Mesenteric fat pad (tissue), 1 donor: ENCODE results near the gene AUTS2. TPM values are rescaled to one million over a fixed set of nuclear protein-coding genes. Genes with fewer than 3 reads are reported as not detected.

ENCODE experiments used
- DNase-seq: peaks from one replicate; pipeline ENCODE4 v3.0.0-alpha.2; 2020; ENCODE audit warnings: low spot score
- total RNA-seq: library from RNA; stranded (reverse); fragmentation: NEBNext Ultra II Directional; extraction: Animal tissue kit (Norgen Biotek cat#: 25700); gene quantifications from one replicate; pipeline ENCODE4 v1.2.1, GENCODE V29; 2021
- donor health status: DM: yes; HTN: yes; CAD: no.

Gene AUTS2
- total RNA-seq, 1 donor from 2014 or later, result 28.1 TPM

DNA sequence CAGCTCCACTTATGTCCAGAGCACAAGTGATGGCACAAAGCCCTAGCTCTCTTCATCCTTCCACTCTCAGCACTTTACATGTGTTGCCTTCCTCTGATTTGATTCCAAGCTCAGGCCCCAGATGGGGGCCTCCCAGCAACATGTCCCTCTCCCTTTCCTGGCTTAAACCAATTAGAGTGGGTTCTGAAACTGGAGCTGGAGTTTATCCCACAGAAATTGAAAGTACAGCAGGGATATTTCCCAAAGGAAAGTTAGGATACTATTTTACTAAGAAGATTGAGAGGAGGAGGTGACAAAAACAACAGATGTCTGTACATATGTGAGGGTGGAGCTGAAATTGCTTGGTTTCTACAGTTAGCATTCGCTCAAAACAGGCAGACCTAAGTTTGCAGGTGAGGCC, 724.6 kb downstream of the AUTS2 start:
- no peak for DNase-seq

DNA sequence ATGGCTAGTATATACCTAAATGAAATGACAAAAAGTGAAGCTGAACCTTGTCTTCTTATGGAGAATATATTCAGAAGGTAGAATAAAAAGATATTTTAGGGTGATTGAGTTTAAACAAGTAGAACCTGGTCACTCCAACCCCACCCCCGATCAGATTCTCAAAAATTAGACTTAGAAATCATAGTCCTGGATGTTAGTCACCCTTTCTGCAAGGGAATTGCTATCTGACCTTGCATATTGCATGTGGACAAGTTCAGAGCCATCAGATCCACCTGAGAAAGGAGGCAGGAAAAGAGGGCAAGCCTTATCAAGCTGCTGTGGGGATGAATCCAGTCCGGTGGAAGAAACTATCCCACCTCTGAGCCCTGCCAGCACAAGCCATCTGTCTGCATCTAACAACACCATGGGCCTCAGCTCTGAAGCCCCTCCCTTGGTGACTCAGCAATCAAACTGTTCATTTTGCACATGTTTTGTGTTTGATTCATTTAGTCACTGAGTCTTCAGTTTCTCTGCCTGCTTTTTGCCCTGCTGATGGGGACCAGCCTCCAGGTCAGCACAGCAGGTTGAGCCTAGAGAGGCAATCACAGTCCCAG, 727.3 kb downstream of the AUTS2 start:
- DNase-seq, result no peak

GRCh38 chr7:70334295-70334694, 736.0 kb downstream of the AUTS2 start:
- DNase-seq, result no peak

DNA sequence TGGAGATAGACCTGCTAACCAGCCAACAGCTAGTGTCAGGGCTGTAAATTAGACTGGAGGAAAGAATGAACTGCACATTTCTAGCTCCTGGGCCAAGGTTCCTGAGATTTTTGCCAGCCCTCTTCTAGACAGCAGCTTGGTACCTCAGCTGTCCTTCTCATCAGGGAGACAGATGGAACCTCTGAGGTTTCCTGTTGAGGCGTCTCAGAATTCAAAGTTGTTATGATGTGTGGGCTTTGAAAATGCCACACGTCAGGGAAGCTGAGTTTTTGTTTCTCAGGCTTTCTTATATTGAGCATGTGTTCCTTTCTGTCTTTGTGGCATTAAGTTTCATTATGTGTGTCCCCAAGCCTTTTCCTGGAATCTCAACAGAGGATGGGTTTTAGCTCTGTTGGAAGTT, 736.6 kb downstream of the AUTS2 start:
- DNase-seq, result no peak

DNA sequence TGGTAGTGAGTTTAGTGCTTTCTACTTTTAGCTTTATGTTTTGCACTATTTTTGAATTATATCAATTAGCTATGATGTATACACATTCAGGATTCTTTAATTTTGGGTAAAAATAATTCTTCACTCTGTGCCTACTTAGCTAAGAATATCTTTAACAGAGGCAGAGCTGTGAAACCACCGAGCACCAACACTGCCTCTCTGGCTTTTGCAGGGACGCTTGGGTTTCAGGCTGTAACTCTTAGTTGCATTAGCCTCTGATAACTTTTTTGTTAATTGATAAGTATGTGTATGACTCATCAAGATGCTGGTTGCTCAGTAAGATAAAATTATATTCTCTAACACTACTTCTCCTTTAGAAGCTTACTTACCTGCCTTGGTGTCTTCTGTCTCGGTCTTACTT, 738.3 kb downstream of the AUTS2 start:
- DNase-seq, result no peak

- no peak for DNase-seq
These were observed 739.7 kb downstream of the AUTS2 start for GRCh38 chr7:70338015-70338414.

- no peak for DNase-seq
These were observed 742.0 kb downstream of the AUTS2 start for GRCh38 chr7:70340236-70340635.

DNA sequence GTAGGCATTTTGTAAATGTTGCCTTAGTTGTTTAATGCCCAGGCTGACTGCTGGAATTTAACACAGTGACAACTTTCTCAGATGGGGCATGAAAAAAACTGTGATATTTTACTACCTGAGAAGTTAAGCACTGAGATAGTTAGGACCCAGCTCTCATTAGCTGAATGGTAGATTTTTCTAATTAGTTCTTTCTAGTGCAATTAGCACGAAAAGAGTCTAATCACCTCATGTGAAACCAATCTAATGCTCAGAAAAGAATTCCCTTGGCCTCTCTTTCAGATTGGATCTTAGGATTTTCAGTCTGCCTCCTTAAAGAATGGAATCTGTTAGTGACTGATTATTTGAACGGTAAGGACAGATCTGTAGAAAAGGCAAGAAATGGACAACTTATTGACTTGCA, 743.2 kb downstream of the AUTS2 start:
- no peak for DNase-seq

DNA sequence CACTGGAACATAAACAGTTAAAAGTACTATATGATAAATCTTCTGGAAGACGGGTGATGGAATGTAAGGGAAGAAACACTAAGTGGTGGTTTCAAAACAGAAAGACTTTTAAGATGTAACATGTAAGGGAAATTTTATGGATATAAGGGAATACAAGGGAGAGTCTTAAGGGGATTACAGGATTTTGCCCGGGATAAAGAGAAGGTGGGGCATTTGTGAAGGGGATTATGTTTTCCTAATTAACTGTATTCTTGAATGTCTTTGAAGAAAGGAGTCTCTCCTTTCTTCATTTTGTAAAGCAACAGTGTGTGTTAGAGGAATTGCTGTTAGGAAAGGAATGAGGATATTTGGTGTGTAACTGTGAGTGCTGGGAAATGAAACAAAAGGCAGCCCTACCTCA, 745.2 kb downstream of the AUTS2 start:
- DNase-seq, result no peak

- DNase-seq, result no peak
These were observed 746.5 kb downstream of the AUTS2 start for GRCh38 chr7:70344726-70345125.

DNA sequence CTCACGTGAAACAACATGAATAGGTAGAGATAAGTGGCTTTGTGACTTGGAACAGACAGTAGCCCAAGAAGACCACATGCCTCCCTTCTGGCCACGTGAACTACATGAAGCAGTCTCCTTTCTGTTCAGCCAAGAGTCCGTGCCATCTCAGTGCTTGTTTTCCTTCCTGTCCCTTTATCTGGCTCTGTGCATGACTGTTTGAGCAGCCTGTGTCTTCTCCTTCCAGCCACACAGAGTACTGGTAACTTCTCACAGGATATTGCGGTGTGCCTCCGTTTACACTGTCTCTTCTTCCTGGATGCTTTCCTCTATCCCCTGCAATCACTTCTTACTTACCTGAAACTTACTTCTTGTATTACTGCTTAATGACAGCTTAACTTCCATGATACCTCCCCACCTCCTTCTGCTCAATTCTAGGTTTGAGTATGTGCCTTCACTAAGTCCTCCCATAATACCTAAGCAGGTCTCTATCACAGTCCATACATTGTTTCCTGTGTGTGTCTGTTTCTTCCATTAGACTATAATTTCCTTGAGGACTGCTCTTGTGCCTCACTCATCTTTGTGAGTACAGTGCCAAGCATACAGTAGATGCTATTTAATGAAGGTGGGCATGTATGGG, 748.7 kb downstream of the AUTS2 start:
- DNase-seq, result no peak

DNA sequence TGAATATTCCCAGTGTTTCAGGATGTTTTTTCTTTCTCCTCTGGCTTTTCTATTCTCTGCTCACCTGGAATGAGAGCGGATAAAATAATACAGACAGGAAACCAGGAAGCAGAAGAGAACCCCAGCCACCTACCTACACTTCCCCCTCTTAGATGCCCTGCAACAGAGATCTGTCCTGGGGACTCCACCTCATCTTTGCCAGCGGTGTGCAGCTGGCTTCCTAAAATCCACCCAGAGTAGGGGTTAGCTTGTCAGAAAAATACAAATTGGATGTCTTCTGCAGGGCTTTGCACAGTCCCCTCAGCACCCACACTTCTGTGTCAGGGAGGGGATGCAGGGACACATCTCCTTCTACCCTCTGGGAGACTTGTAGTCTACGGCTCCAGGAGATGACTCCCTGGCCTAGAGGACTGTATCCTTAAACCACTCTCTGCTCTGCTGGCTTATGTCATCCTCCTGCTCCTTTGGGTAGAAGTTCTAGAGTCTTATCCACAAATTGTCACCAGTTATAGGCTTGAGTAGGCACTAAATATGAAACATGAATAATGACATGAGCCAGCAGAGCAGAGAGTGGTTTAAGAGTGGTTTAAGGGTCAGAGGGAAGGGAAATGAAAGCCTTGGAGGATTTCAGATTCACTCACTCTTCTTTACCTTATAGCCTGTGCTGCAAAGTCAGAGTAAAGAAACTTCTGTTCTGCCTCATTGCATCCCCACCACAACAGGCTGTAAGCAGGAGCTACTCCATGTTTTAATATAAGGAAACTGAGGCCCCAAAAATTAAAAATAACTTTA, 749.4 kb downstream of the AUTS2 start:
- no peak for DNase-seq

DNA sequence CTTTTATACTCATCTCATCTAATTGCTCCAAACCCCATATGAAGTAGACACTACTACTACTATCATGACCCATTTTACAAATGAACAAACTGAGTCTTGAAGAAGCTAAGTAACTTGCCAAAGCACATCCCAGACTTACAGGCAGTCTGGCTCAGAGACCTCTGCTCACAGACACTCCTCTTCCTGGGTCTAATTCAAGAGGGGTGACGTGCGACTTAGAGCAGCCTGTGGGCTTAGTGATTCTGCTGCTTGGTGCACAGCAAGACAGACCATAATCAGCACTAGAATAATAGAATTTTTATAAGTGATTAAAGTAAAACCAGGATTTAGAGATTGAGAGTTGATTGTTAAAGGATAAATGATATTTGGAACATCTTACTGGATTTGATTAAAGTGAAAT, 750.8 kb downstream of the AUTS2 start:
- DNase-seq, result no peak

GRCh38 chr7:70349819-70350218, 751.5 kb downstream of the AUTS2 start:
- DNase-seq, result no peak

DNA sequence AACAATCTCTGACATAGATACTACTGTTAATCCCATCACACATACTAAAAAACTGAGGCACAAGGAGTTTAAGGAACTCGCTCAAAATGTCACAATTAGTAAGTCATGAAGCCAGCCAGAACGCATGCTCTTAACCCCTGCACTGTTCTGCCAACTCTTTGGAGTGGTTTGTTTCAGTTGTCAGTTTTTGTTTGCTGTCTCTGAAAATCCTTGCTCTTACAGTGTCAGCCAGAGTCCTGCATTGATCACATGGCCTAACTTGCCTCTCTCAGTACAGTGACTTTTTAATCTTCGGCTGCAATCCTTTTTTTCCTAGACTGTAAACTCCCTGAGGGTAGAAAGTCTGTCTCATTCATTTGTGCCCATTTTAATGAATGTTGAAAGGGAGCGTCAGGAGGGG, 753.8 kb downstream of the AUTS2 start:
- DNase-seq, result no peak

GRCh38 chr7:70352906-70353305, 754.6 kb downstream of the AUTS2 start:
- DNase-seq, result no peak

DNA sequence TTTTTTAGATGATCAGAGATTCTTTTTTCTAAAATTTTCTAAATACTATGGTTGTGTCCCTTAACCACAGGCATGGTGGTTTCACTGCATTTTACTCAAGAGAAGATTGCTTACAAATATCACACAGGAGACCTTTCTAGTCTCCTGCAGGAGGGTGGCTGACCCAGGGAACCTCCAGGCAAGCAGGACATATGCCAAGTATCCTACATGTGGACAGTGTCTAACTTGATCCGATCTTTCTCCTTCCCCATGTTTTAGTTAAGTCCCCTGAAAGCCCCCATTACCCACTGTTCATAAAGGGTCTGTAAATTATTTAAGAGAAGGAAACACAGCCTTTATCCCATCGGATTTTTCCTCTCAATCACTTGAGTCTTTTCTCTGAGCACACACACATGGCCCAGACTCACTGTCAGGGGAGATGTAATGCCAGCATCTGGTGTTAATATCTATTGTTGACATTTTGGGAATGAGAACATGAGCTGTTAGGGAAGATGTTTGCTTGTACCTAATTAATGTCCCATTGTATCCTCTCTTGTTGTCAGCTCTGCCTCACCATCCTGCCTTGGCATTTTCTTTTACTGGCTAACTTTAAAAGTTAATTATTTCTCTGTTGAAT, 755.2 kb downstream of the AUTS2 start:
- no peak for DNase-seq

DNA sequence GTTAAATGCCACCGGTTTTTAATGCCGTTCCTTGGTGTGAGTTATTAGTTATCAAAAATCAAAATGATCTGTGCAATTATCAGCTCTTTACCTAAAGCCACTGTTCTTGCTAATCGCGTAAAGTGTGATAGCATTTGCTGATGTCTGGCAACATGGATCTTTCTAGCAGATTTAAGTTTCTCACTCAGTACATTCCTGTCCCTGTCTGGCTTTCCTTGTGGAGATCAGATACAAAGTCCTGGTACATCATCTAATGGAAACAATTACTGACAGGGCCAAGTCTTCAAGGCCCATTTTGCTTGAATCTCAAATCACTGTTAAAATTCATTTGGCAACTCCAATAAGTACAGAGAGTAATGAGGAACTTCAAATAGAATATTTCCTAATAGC, 755.7 kb downstream of the AUTS2 start:
- no peak for DNase-seq

GRCh38 chr7:70354409-70355169, 756.3 kb downstream of the AUTS2 start:
- DNase-seq, result no peak

DNA sequence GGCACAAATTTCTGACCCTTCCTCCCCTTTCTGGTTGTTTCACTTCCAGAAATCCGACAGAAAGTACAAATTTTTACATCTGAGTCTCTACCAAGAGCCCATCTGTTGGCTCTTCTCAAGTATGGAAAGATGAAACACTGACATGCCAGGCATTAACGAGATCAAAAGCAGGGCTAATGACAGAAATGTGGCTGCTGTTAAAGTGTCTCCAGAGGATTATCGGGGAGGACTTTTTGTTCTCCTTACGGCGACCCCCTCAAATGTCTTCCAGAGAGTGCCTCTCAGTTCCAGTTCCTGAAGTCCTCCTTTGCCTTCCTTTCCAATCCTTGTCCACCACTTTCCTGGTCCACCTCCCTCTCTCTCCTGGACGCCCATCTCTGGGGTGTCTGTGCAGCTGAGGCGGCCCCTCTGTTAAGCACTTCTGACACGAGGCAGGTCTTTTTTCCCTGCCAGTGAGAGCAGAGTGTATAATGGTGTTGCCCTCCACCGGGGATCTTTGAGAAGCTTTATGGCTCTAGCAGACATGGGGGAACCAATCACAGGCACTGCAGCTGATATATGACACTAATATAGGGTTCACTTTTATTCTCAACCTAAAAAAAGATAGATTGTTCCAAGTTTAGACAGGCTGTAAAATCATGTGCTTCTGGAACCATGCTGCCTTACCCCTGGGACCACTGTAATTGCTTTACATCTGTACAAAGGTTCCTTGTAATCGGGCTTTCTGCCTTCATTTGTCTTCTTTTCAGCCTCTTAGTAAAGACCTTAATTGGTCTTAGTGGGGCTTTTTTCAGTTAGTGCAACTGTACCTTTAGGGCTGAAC, 757.1 kb downstream of the AUTS2 start:
- no peak for DNase-seq
